Measurements from ENCODE around the gene GPR155.

DNA sequence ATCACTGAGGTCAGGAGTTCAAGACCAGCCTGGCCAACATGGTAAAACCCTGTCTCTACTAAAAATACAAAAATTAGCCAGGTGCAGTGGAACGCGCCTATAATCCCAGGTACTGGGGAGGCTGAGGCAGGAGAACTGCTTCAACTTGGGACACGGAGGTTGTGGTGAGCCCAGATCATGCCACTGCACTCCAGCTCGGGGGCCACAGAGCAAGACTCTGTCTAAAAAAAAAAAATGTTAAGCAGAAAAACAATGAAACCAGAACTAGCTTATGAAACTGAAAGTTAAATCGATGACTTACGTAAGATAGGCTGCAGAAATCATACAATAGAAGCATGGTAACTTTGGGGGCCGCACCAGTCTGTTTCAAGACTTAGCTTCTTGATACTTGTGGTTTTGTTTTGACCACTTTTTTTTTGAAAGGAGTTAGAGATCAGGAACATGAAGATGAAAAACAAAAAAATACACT, 6.2 kb upstream of the GPR155 start:
- no peak for TF ChIP-seq GATA2 (IDR thresholded peaks at IDR 0.05; ENCODE audit: low read depth, low read length)
- TF ChIP-seq GATA3 (IDR thresholded peaks at IDR 0.05; ENCODE audit: low read depth, low read length) = no peak
